ENCODE results near the gene DCDC2B.

- TF ChIP-seq CTCF (conservative IDR thresholded peaks at IDR 0.05) (no peak), ZFX (IDR thresholded peaks at IDR 0.05) (no peak)
Measured at GRCh38 chr1:32180186-32181060, 28.5 kb upstream of the DCDC2B start.
